LNCaP clone FGC (cell line): ENCODE data around the gene CHERP.
A peak's percentile ranks its signal among the peaks of the same experiment; 100 is the strongest.

Experiments
- DNase-seq: peaks from one replicate; pipeline ENCODE4 v3.0.0-alpha.2; 2011; ENCODE audit warnings: low read depth
- H3K4me3 ChIP-seq: 2 replicates; pipeline ENCODE4 v1.5.1; 2011; ENCODE audit warnings: mild to moderate bottlenecking, low read depth, low read length, control low read depth
- CTCF ChIP-seq: IDR thresholded peaks from 2 replicates; pipeline ENCODE4 v1.5.1; 2012; ENCODE audit warnings: mild to moderate bottlenecking; ENCODE audit not compliant: control insufficient read depth, insufficient read depth; ENCODE audit errors: extremely low read depth

The CHERP gene

GRCh38 chr19:16530540-16531379, 11.5 kb downstream of the CHERP start:
- TF ChIP-seq CTCF, result no peak
- no peak for DNase-seq
- H3K4me3 ChIP-seq, result no peak overlapping the region

GRCh38 chr19:16529466-16530144, 12.6 kb downstream of the CHERP start:
- no peak overlapping the region for H3K4me3 ChIP-seq
- no peak for TF ChIP-seq CTCF
- no peak for DNase-seq

GRCh38 chr19:16527971-16528521, 14.2 kb downstream of the CHERP start:
- peak; percentile 66 for TF ChIP-seq CTCF
- H3K4me3 ChIP-seq, result no peak overlapping the region
- no peak for DNase-seq

GRCh38 chr19:16527334-16527935, 14.8 kb downstream of the CHERP start:
- no peak overlapping the region for H3K4me3 ChIP-seq
- no peak for TF ChIP-seq CTCF
- no peak for DNase-seq

- DNase-seq, result no peak
These were observed 16.3 kb downstream of the CHERP start for GRCh38 chr19:16525751-16526481.

More at GRCh38 chr19:16525751-16526481, 16.3 kb downstream of the CHERP start:
- TF ChIP-seq CTCF, result no peak
- H3K4me3 ChIP-seq, result no peak overlapping the region
